ENCODE measurements around the gene COMMD9.

Gene COMMD9

DNA sequence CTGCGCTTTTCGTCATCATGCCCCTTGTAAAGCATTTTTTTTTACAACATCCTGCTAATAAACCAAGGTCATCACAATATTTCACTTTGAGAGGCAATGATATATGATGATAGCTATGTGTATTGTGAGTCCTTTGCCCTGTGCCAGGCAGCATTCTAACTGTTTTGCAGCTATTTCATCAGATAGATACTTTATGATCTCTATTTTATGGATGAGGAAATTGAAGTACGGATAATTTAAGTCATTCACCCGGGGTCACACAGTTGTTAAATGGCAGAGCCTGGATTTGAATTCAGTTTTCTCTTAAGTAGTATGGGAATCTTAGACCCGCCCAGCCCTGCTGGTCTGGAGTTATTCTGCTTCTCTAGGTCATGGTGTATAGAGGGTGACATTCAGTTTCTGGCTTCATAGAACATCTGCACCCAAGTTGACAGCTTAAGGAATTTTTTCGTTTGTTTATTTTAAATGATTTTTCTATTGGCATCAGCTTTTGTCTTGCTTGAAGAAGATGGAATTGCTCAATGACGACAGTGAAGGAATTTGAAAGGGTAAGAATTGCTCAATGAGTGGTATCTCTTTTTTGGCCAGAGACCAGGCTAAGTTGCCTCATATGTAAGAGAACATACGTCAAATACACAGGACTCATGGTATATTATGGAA lies 7.8 kb upstream of the COMMD9 start:
- DNase-seq (ENCODE audit: low spot score) = no peak

GRCh38 chr11:36295926-36296325 lies 6.7 kb upstream of the COMMD9 start, which contains the start of gene PRR5L:
Gene PRR5L (plus strand): TSS chr11:36296288. CDS start chr11:36401122, 104,834 bp downstream.
- DNase-seq (ENCODE audit: low spot score) = no peak

- peak; percentile 89 for DNase-seq (ENCODE audit: low spot score)
Observed at GRCh38 chr11:36292311-36292722, 3.1 kb upstream of the COMMD9 start.

GRCh38 chr11:36288442-36289225 lies 590 bp downstream of the COMMD9 start:
- DNase-seq (ENCODE audit: low spot score) = no peak

GRCh38 chr11:36282926-36283325 lies 6.3 kb downstream of the COMMD9 start:
- no peak for DNase-seq (ENCODE audit: low spot score)

DNA sequence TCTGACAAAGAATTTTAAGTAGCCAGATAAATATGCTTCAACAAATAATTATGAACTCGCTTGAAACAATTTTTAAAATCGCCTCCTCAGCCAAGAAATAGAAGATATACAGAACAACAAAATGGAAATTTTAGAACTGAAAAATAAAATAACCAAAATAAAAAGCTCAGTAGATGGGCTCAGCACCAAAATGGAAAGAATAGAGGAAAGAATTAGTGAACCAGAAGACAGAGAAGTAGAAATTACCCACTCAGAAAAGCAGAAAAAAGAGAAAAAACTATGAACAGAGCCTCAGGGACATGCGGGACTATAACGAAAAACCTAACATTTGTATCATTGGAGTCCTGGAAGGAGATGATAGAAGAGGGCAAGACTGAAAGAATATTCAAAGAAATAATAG lies 7.4 kb downstream of the COMMD9 start:
- no peak for DNase-seq (ENCODE audit: low spot score)

GRCh38 chr11:36280531-36280930 lies 8.7 kb downstream of the COMMD9 start:
- no peak for DNase-seq (ENCODE audit: low spot score)

- DNase-seq (ENCODE audit: low spot score) = no peak
Observed at GRCh38 chr11:36278531-36279282, 10.5 kb downstream of the COMMD9 start.

- no peak for DNase-seq (ENCODE audit: low spot score)
Observed at GRCh38 chr11:36274414-36274813, 14.8 kb downstream of the COMMD9 start.

- no peak for DNase-seq (ENCODE audit: low spot score)
Observed at GRCh38 chr11:36273110-36273509, 16.1 kb downstream of the COMMD9 start.

GRCh38 chr11:36271794-36272407 lies 17.3 kb downstream of the COMMD9 start:
- no peak for DNase-seq (ENCODE audit: low spot score)

- no peak for DNase-seq (ENCODE audit: low spot score)
Observed at GRCh38 chr11:36270701-36271100, 18.5 kb downstream of the COMMD9 start.

DNA sequence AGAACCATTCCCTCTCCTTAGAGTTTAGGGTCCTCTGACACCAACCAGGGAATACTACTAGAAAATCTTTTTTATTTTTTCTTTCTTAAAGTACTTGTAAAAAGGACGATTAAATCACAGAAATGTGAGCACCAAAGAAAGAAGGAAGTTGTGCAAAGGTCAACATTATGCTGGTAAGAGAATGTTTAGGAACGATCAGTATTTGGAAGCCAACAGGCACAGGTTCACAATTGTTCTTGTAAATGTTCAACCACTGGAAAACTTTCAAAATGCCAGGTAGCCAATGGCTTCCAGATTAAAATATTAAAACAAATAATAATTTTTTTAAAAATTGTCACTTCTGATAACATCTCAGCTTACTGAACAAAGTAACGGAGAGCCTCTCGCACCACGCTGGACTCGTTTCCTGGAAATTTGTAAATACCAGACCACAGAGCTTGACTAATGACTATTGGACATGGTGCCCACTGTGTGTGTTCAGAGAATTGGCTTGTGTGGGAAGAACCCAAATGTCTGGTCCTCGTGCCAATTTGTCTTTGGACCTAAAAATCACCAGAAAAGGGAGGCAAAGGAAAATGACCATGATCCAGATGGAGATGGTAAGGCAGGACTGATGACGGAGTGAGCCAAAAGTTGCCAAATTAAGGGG lies 20.8 kb downstream of the COMMD9 start:
- no peak for DNase-seq (ENCODE audit: low spot score)

GRCh38 chr11:36266767-36267166 lies 22.5 kb downstream of the COMMD9 start:
- DNase-seq (ENCODE audit: low spot score) = no peak

GRCh38 chr11:36265793-36266628 lies 23.2 kb downstream of the COMMD9 start:
- DNase-seq (ENCODE audit: low spot score) = peak; percentile 59

- DNase-seq (ENCODE audit: low spot score) = no peak
Observed at GRCh38 chr11:36264973-36265344, 24.3 kb downstream of the COMMD9 start.

GRCh38 chr11:36264011-36264972 lies 24.9 kb downstream of the COMMD9 start:
- no peak for DNase-seq (ENCODE audit: low spot score)

DNA sequence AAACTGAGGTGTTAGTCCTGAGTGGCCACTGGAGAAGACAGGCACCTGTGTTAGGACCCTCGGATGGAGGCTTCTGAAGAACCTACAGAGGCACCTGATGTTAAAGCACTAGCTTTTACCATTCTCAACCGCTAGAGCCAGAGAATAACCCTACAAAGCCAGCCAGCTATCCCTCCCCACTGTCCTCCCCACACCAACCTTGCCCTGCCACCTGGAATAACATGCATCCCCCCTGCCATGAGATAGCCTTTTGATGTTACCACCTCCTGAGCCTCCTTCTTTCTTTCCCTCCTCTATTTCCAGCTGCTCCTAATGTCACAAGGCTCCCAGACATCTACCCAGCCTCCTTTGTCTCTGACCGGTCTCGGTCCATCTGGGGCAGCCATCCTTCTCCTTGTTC lies 28.1 kb downstream of the COMMD9 start:
- no peak for DNase-seq (ENCODE audit: low spot score)

GRCh38 chr11:36258730-36259360 lies 30.4 kb downstream of the COMMD9 start:
- peak; percentile 47 for DNase-seq (ENCODE audit: low spot score)

Measured in NAMALWA (cell line).